Ovary (tissue), 9 donors: Measurements from ENCODE around the gene GPR157. TPM values are rescaled to one million over a fixed set of nuclear protein-coding genes. Genes with fewer than 3 reads are reported as not detected.

Experiments
- DNase-seq, 5 donors: peaks; one replicate each; pipeline ENCODE4 v3.0.0-alpha.2; 2019 to 2020
- H3K27ac ChIP-seq, 2 donors: fragments of 200-600 bp; one replicate each; pipeline versions ENCODE4 v1.5.1 to v1.8.0; 2019 to 2022
- H3K27me3 ChIP-seq: fragments of 200-600 bp; one replicate; pipeline ENCODE4 v1.8.0; 2022
- H3K36me3 ChIP-seq: fragments of 200-600 bp; sonication (generic); one replicate; pipeline ENCODE4 v1.5.1; 2019
- H3K4me1 ChIP-seq: one replicate; pipeline ENCODE4 v1.8.1; 2013; ENCODE audit warnings: mild to moderate bottlenecking, moderate library complexity; ENCODE audit not compliant: insufficient read depth
- H3K4me3 ChIP-seq: fragments of 200-600 bp; sonication (generic); one replicate; pipeline ENCODE4 v1.5.1; 2017
- H3K9me3 ChIP-seq, 2 donors: fragments of 200-600 bp in 1 of 2; sonication (generic) in 1 of 2; one replicate each; pipeline versions ENCODE4 v1.5.1 to v1.8.1; 2013 to 2019; ENCODE audit warnings: mild to moderate bottlenecking in 1 of 2, moderate library complexity in 1 of 2
- CTCF ChIP-seq, 3 donors: fragments of 450-650 bp in 2 of 3; fragments of 200-600 bp in 1 of 3; IDR thresholded peaks; one replicate each; pipeline versions ENCODE4 v1.5.1 to v1.8.0; 2016 to 2022; ENCODE audit warnings: antibody characterized with exemption in 3 of 3, mild to moderate bottlenecking in 1 of 3
- EP300 ChIP-seq: sonication (generic); formaldehyde crosslinking; IDR thresholded peaks from one replicate; pipeline ENCODE4 v1.6.1; 2017; ENCODE audit warnings: antibody characterized with exemption
- POLR2A ChIP-seq: fragments of 450-650 bp; IDR thresholded peaks from one replicate; pipeline ENCODE4 v1.6.1; 2017; ENCODE audit warnings: antibody characterized with exemption, mild to moderate bottlenecking, moderate library complexity
- WGBS, 3 donors: extraction: QIAGEN DNeasy Blood & Tissue Kit in 1 of 3; methylation state at CpG; one replicate each; pipeline versions ENCODE4 v1.1.5 to v1.1.7; 2013 to 2017; 5-methylcytosine and 5-hydroxymethylcytosine counted together
- intact Hi-C, 4 donors: fragments of 100-400 bp; cut with DNase I; formaldehyde crosslinking; loops; one replicate each; pipeline versions ENCODE4 v1.11.0 to v1.15.1; 2022 to 2023
- polyA plus RNA-seq, 2 donors: library from polyadenylated mRNA; stranded (reverse); fragments of 200-250 nt in 1 of 2; fragments of 350-450 nt in 1 of 2; fragmentation: Illumina TruSeq in 1 of 2; extraction: RNeasy Lipid Tissue Mini Kit (QIAGEN cat#74804) in 1 of 2; gene quantifications; one replicate each; pipeline ENCODE4 v1.2.3, GENCODE V29; 2013 to 2014
- total RNA-seq, 7 donors: library from RNA; depleted of rRNA in 2 of 7; stranded (reverse); fragments of >200 nt in 2 of 7; fragmentation: NEBNext Ultra II Directional in 3 of 7; extraction: Animal tissue kit (Norgen Biotek cat#: 25700) in 3 of 7; gene quantifications; one replicate each; pipeline versions ENCODE4 v1.1.0 to v1.2.4, GENCODE V29; 2016 to 2023
- donor health status: DM: no; HTN: no; CAD: no; lungs with moderate emphysema.
- donor health status: DM: no; HTN: no; CAD: no.
- donor health status: Bipolar disorder and iron deficiency.
- donor health status: DM: yes; HTN: yes; CAD: no.
- donor health status: DM: no; HTN: no; CAD: no.
- donor health status: DM: yes; HTN: yes; CAD: no.

The GPR157 gene
- total and polyA plus RNA-seq, 9 donors: 3.1 to 17.8 (median 8.6) TPM

- DNase-seq: no peak
- H3K9me3 ChIP-seq: no peaks in the 10 kb centered on the region
- TF ChIP-seq EP300: no peak
- no peak for TF ChIP-seq POLR2A
- TF ChIP-seq CTCF (IDR thresholded peaks at IDR 0.05): no peak
- intact Hi-C loops: no loop called here
- no peaks in the 10 kb centered on the region for H3K27me3 ChIP-seq
- WGBS, 3 donors: 24 to 63% (median 60%) methylated on average over 1 to 2 of the region's 2 CpGs
- H3K27ac ChIP-seq: no peak overlapping the region
- no peaks in the 10 kb centered on the region for H3K36me3 ChIP-seq
- H3K4me3 ChIP-seq: no peak overlapping the region
- H3K4me1 ChIP-seq: peaks cover 6% of the 10 kb centered on the region
Observed at GRCh38 chr1:9058465-9058864, 70.4 kb downstream of the GPR157 start.

DNA sequence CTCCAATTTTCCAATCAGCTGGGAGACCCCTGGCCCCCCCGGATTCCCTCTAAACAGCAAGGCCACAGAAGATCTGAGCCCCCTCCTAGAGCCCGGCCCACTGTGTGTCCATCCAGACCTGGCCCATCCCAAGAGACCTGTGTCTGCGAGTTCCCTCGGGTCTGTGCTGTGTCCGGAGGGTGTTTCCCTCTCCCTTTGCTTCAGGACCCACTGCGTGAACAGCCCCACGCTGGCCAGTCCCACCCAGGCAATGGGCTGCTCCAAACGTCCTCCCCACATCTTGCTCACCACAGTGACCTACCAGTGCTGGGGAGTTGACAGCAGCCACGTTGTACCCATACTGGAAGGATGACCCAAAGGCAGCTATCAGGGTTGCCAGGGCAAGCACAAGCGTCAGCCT is 71.1 kb downstream of the GPR157 start:
- Histone ChIP-seq H3K9me3 (no peaks in the 10 kb centered on the region), H3K36me3 (no peaks in the 10 kb centered on the region), H3K4me3 (no peak overlapping the region), H3K4me1 (peaks cover 6% of the 10 kb centered on the region), H3K27ac (no peak overlapping the region), H3K27me3 (no peaks in the 10 kb centered on the region)
- intact Hi-C loops: no loop called here
- DNase-seq: no peak
- 86 to 89% (median 88%) methylated on average over 10 of the region's 10 CpGs for WGBS, 3 donors
- TF ChIP-seq CTCF (IDR thresholded peaks at IDR 0.05) (no peak), POLR2A (no peak), EP300 (no peak)

DNA sequence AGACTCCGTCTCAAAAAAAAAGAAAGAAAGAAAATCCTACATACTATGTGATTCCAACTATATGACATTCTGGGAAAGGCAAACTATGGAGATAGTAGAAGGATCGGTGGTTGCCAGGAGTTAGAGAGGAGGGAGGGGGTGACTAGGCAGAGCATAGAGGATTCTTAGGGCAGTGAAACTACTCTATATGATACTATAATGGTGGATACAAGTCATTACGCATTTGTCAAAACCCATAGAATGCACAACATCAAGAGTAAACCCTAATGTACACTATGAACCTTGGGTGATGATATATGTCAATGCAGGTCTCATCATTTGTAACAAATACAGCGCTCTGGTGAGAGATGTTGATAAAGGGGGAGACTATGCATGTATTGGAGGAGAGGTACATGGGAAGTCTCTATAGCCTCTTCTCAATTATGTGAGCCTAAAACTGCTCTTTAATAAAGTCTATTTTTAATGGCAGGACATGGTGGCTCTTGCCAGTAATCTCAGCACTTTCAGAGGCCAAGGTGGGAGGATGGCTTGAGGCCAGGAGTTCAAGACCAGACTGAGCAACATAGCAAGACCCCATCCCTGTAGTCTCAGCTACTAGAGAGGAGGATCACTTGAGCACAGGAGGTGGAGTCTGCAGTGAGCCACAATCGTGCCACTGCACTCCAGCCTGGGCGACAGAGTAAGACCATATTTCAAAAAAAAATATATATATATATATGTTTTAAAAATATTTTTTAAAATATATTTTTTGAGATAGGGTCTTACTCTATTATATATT is 76.4 kb downstream of the GPR157 start:
- no peaks in the 10 kb centered on the region for H3K36me3 ChIP-seq
- no peaks in the 10 kb centered on the region for H3K4me1 ChIP-seq
- intact Hi-C loops: no loop called here
- H3K27me3 ChIP-seq: no peaks in the 10 kb centered on the region
- no peak overlapping the region for H3K4me3 ChIP-seq
- H3K9me3 ChIP-seq: no peaks in the 10 kb centered on the region
- TF ChIP-seq EP300 (no peak), POLR2A (no peak), CTCF (IDR thresholded peaks at IDR 0.05) (no peak)
- WGBS, 3 donors: 91 to 93% (median 92%) methylated on average over 6 of the region's 6 CpGs
- peak in 1 of 5 donors; percentile 24 for DNase-seq
- H3K27ac ChIP-seq: no peak overlapping the region

GRCh38 chr1:9051379-9051778 is 77.5 kb downstream of the GPR157 start:
- Histone ChIP-seq H3K9me3 (no peaks in the 10 kb centered on the region), H3K4me1 (no peaks in the 10 kb centered on the region), H3K27me3 (no peaks in the 10 kb centered on the region), H3K4me3 (no peak overlapping the region), H3K27ac (no peak overlapping the region), H3K36me3 (no peaks in the 10 kb centered on the region)
- DNase-seq: no peak
- TF ChIP-seq EP300 (no peak), CTCF (IDR thresholded peaks at IDR 0.05) (no peak), POLR2A (no peak)
- intact Hi-C loops: no loop called here
- 53 to 86% (median 64%) methylated on average over 1 of the region's 1 CpG for WGBS, 3 donors
